SU-DHL-6 (cell line): ENCODE measurements around the gene FARP2.

ENCODE experiments used
- H2AFZ ChIP-seq: fragments of 200-600 bp; sonication (generic); 2 replicates; pipeline ENCODE4 v1.6.1; 2014; ENCODE audit warnings: low read depth, mild to moderate bottlenecking, moderate library complexity, mixed read lengths, antibody characterized with exemption, low read length; ENCODE audit not compliant: severe bottlenecking
- H3F3A ChIP-seq: fragments of 200-600 bp; shearing (Covaris generic); 2 replicates; pipeline ENCODE4 v1.6.0; 2016; ENCODE audit warnings: antibody characterized with exemption, mild to moderate bottlenecking; ENCODE audit not compliant: insufficient read depth
- H3K27ac ChIP-seq: fragments of 200-600 bp; sonication (generic); 2 replicates; pipeline ENCODE4 v1.5.1; 2016; ENCODE audit warnings: low read depth, mild to moderate bottlenecking, low read length, moderate library complexity, mixed read lengths
- H3K27me3 ChIP-seq: fragments of 200-600 bp; sonication (generic), shearing (Covaris generic); 2 replicates; pipeline ENCODE4 v1.6.0; 2014; ENCODE audit warnings: mild to moderate bottlenecking, low read length
- H3K36me3 ChIP-seq: fragments of 200-600 bp; sonication (generic); 2 replicates; pipeline ENCODE4 v1.6.1; 2014; ENCODE audit warnings: mild to moderate bottlenecking, low read length, mixed read lengths
- H3K4me2 ChIP-seq: fragments of 300-600, 200-600 bp; shearing (Covaris generic), sonication (generic); 2 replicates; pipeline ENCODE4 v1.6.0; 2014; ENCODE audit warnings: low read length, low read depth, mild to moderate bottlenecking; ENCODE audit not compliant: poor library complexity, severe bottlenecking
- H3K4me3 ChIP-seq: fragments of 200-600 bp; sonication (generic); 2 replicates; pipeline ENCODE4 v1.5.1; 2014; ENCODE audit warnings: antibody characterized with exemption, low read length, mild to moderate bottlenecking, mixed read lengths; ENCODE audit not compliant: insufficient read depth, poor library complexity, severe bottlenecking
- H3K79me2 ChIP-seq: fragments of 200-600 bp; sonication (generic); 2 replicates; pipeline ENCODE4 v1.6.1; 2014; ENCODE audit warnings: mild to moderate bottlenecking, low read length, moderate library complexity; ENCODE audit not compliant: insufficient read depth
- H3K9ac ChIP-seq: fragments of 200-600 bp; sonication (generic); 2 replicates; pipeline ENCODE4 v1.7.0; 2014; ENCODE audit warnings: mild to moderate bottlenecking, low read length
- H3K9me2 ChIP-seq: fragments of 200-600 bp; sonication (generic); replicated peaks from 2 replicates; pipeline ENCODE4 v1.6.1; 2014; ENCODE audit warnings: low read length; ENCODE audit not compliant: insufficient read depth
- H3K9me3 ChIP-seq: fragments of 200-600 bp; sonication (generic); 2 replicates; pipeline ENCODE4 v1.6.1; 2014; ENCODE audit warnings: low read length, mixed read lengths; ENCODE audit not compliant: insufficient read depth
- H4K20me1 ChIP-seq: fragments of 200-600 bp; sonication (generic); 2 replicates; pipeline ENCODE4 v1.6.1; 2014; ENCODE audit warnings: low read depth, mild to moderate bottlenecking, antibody characterized with exemption, low read length, moderate library complexity, mixed read lengths
- EZH2phosphoT487 ChIP-seq: fragments of 200-600 bp; sonication (generic), shearing (Covaris generic); conservative IDR thresholded peaks from 2 replicates; pipeline ENCODE4 v1.6.1; 2018; ENCODE audit warnings: mild to moderate bottlenecking, antibody characterized with exemption, low read length, moderate library complexity, mixed read lengths
- TF ChIP-seq, protein P1 (sequence below): fragments of 200-600 bp; sonication (generic); IDR thresholded peaks from one replicate; pipeline ENCODE4 v1.5.1; 2017; ENCODE audit warnings: antibody characterized with exemption, mild to moderate bottlenecking, low read length, moderate library complexity; ENCODE audit not compliant: insufficient read depth, poor library complexity, severe bottlenecking

The FARP2 gene

DNA sequence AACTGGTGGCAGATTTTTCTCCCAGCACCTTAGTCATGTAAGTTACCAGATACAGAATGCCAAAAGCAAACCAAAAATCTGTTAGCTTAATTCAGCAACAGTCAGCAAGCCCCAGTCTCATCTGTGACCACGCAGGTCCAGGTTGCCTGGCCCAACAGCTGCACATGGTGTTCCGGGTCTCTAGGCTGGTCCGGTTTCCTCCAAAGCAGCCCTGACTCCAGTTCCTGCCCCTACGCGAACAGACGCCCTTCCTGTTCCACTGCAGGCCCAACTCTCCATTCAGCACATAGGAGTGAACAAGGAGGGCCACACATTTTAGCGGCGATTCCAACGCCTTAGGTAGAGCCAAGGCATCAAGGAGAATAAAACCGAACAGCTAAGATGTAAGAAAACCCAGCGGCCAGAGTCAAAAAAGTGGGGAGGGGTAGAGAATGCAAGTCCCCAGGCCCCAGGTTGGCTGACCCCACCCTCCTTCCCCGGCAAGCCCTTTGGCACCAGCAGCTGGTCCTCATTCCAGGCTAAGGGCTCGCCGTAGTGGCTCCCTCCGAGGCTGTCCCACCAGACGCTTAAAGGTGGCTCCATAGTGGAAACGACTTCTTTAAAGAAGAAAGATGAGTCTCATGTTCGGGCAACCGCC lies 150.8 kb downstream of the FARP2 start:
- H3K9ac ChIP-seq = peak overlapping the region; percentile 77
- H3K4me3 ChIP-seq = peak overlapping the region; percentile 95
- H4K20me1 ChIP-seq = no peaks in the 10 kb centered on the region
- peaks cover 13% of the 10 kb centered on the region for H3K79me2 ChIP-seq
- no peak overlapping the region for H2AFZ ChIP-seq
- TF ChIP-seq EZH2phosphoT487 = no peak
- TF ChIP-seq, protein P1, sequence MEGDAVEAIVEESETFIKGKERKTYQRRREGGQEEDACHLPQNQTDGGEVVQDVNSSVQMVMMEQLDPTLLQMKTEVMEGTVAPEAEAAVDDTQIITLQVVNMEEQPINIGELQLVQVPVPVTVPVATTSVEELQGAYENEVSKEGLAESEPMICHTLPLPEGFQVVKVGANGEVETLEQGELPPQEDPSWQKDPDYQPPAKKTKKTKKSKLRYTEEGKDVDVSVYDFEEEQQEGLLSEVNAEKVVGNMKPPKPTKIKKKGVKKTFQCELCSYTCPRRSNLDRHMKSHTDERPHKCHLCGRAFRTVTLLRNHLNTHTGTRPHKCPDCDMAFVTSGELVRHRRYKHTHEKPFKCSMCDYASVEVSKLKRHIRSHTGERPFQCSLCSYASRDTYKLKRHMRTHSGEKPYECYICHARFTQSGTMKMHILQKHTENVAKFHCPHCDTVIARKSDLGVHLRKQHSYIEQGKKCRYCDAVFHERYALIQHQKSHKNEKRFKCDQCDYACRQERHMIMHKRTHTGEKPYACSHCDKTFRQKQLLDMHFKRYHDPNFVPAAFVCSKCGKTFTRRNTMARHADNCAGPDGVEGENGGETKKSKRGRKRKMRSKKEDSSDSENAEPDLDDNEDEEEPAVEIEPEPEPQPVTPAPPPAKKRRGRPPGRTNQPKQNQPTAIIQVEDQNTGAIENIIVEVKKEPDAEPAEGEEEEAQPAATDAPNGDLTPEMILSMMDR = no peak
- no peaks in the 10 kb centered on the region for H3F3A ChIP-seq
- H3K9me3 ChIP-seq = no peaks in the 10 kb centered on the region
- no peak overlapping the region for H3K27ac ChIP-seq
- H3K4me2 ChIP-seq = peak overlapping the region; percentile 84
- no peaks in the 10 kb centered on the region for H3K36me3 ChIP-seq
- H3K27me3 ChIP-seq = no peaks in the 10 kb centered on the region
- H3K9me2 ChIP-seq = no peaks in the 10 kb centered on the region

DNA sequence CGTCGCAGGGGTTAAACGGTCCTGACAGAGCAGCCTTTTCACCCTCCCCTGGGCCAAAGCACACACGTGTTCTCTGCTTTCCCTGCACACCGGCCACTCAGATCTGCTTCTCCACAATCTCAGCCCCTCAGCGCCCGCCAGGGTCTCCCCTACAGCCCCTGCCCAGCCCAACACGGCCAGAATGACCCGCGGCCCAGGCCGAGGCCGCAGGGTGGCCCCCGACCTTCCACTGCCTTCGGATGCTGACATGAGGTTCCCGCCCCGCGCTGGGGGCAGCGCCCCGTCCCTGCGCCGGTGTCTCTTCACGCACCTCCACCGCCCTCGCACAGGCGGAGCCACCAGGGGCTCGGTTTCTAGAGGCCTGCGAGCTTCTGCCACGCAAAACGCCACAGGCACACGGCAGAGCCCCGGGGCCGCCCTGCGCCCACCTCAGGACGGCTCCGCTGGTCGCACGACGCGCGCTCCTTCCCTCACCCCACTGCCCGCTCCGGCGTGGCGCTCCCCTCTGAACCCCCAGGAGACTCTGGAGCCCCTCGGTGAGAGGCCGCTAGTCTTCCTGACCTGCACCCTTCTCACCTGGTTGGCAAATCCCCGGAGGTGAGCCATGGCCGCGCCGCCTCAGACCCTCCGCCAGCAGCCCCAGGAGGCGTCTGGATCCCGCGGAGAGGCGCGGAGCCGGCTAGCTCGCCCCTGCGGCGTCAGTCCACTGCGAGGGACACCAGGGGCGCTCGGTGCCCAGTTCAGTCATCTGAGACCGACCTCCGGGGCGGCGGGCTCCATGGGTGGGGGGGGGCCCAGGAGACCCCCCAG lies 151.6 kb downstream of the FARP2 start:
- H3K36me3 ChIP-seq = no peaks in the 10 kb centered on the region
- peaks cover 13% of the 10 kb centered on the region for H3K79me2 ChIP-seq
- H3K4me2 ChIP-seq = peak overlapping the region; percentile 84
- H3K9me2 ChIP-seq = no peaks in the 10 kb centered on the region
- no peaks in the 10 kb centered on the region for H3K9me3 ChIP-seq
- H3F3A ChIP-seq = no peaks in the 10 kb centered on the region
- peak overlapping the region; percentile 95 for H3K4me3 ChIP-seq
- no peaks in the 10 kb centered on the region for H4K20me1 ChIP-seq
- TF ChIP-seq, protein P1 = no peak
- TF ChIP-seq EZH2phosphoT487 = no peak
- H3K9ac ChIP-seq = peak overlapping the region; percentile 77
- no peaks in the 10 kb centered on the region for H3K27me3 ChIP-seq
- peak overlapping the region; percentile 95 for H2AFZ ChIP-seq
- H3K27ac ChIP-seq = no peak overlapping the region

GRCh38 chr2:241508240-241509154 lies 152.4 kb downstream of the FARP2 start, which contains the start of gene STK25:
Gene STK25 (minus strand): TSS chr2:241508584. CDS start chr2:241508035, 549 bp downstream.
- no peaks in the 10 kb centered on the region for H3F3A ChIP-seq
- no peak for TF ChIP-seq EZH2phosphoT487
- TF ChIP-seq, protein P1 = no peak
- peak within 1 kb of the TSS; percentile 95 for H2AFZ ChIP-seq
- H3K9ac ChIP-seq = peak within 1 kb of the TSS; percentile 77
- no peak within 1 kb of the TSS for H3K27ac ChIP-seq
- peaks cover 13% of the 10 kb centered on the region for H3K79me2 ChIP-seq
- H3K9me2 ChIP-seq = no peaks in the 10 kb centered on the region
- peak within 1 kb of the TSS; percentile 84 for H3K4me2 ChIP-seq
- H3K4me3 ChIP-seq = peak within 1 kb of the TSS; percentile 95
- no peaks in the 10 kb centered on the region for H3K36me3 ChIP-seq
- no peaks in the 10 kb centered on the region for H3K27me3 ChIP-seq
- no peaks in the 10 kb centered on the region for H4K20me1 ChIP-seq
- no peaks in the 10 kb centered on the region for H3K9me3 ChIP-seq
